Measurements from ENCODE around the gene ALDH1A3.
A peak's percentile ranks its signal among the peaks of the same experiment; 100 is the strongest.

The ALDH1A3 gene

GRCh38 chr15:100901296-100901695 lies 21.7 kb downstream of the ALDH1A3 start:
- no peak for DNase-seq (ENCODE audit: low read depth)
- H3K4me3 ChIP-seq (ENCODE audit: low read length): no peak overlapping the region
- TF ChIP-seq CTCF (conservative IDR thresholded peaks at IDR 0.05; ENCODE audit: low read depth, low read length): no peak

- no peak for DNase-seq (ENCODE audit: low read depth)
- no peak for TF ChIP-seq CTCF (conservative IDR thresholded peaks at IDR 0.05; ENCODE audit: low read depth, low read length)
- H3K4me3 ChIP-seq (ENCODE audit: low read length): no peak overlapping the region
Observed at GRCh38 chr15:100901702-100902435, 22.2 kb downstream of the ALDH1A3 start.

- no peak for TF ChIP-seq CTCF (conservative IDR thresholded peaks at IDR 0.05; ENCODE audit: low read depth, low read length)
- peak; percentile 78 for DNase-seq (ENCODE audit: low read depth)
- peak overlapping the region; percentile 2 for H3K4me3 ChIP-seq (ENCODE audit: low read length)
Observed at GRCh38 chr15:100902436-100903167, 23.0 kb downstream of the ALDH1A3 start.

DNA sequence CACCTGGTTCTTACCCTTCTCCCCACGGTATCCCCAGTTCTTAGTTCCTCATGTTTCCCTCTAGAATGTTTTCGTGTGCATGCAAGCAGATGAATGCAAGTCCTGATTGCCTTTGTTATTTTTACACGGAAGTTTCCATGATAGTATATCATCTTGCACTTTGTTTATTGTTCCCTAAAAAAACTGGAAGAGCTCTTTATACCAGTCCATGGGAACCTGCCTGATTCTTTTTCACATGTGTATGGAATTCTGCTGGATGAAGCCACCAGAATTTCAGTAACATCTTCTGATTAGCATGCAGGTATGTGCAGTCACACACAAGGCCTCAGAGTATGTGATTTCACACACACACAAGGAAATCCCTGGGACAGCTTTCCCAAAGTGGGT lies 23.5 kb downstream of the ALDH1A3 start:
- no peak overlapping the region for H3K4me3 ChIP-seq (ENCODE audit: low read length)
- no peak for DNase-seq (ENCODE audit: low read depth)
- no peak for TF ChIP-seq CTCF (conservative IDR thresholded peaks at IDR 0.05; ENCODE audit: low read depth, low read length)

- TF ChIP-seq CTCF (conservative IDR thresholded peaks at IDR 0.05; ENCODE audit: low read depth, low read length): no peak
- no peak for DNase-seq (ENCODE audit: low read depth)
- H3K4me3 ChIP-seq (ENCODE audit: low read length): no peak overlapping the region
Observed at GRCh38 chr15:100905850-100906249, 26.2 kb downstream of the ALDH1A3 start.

- no peak overlapping the region for H3K4me3 ChIP-seq (ENCODE audit: low read length)
- no peak for DNase-seq (ENCODE audit: low read depth)
- no peak for TF ChIP-seq CTCF (conservative IDR thresholded peaks at IDR 0.05; ENCODE audit: low read depth, low read length)
Observed at GRCh38 chr15:100908466-100908865, 28.8 kb downstream of the ALDH1A3 start.

DNA sequence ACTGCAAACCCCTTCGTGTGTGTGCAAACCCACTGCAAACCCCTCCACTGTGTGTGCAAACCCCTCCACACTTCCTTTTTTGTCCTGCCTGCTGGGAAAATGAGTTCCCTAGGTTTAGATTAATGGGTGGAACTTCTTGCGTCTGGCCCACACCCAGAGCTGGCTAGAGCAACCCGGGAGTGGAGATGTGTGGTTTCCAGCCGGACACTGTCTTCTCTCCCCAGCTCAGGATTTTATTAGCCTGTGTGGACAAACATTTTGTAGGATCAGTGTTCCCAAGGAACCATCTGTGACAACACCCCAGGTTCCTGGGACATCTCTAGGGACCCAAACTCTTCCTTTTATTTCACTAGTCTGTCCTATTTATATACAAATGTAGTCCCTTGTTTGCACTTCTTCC lies 29.9 kb downstream of the ALDH1A3 start:
- H3K4me3 ChIP-seq (ENCODE audit: low read length): no peak overlapping the region
- DNase-seq (ENCODE audit: low read depth): no peak
- no peak for TF ChIP-seq CTCF (conservative IDR thresholded peaks at IDR 0.05; ENCODE audit: low read depth, low read length)

Measured in retinal pigment epithelial cell (primary cell).